ENCODE results near the gene GSN.

Gene GSN

GRCh38 chr9:121252104-121252851 lies 15.7 kb upstream of the GSN start:
- Histone ChIP-seq H3K4me1 (ENCODE audit: control insufficient read depth, insufficient read depth, low read length) (peaks cover 7% of the 10 kb centered on the region), H3K4me3 (ENCODE audit: low read depth, low read length) (no peak overlapping the region)

GRCh38 chr9:121253162-121253561 lies 14.8 kb upstream of the GSN start:
- no peaks in the 10 kb centered on the region for H3K36me3 ChIP-seq (ENCODE audit: control insufficient read depth, insufficient read depth, low read length)
- H3K27me3 ChIP-seq (ENCODE audit: control insufficient read depth, insufficient read depth, low read length) = peaks cover 35% of the 10 kb centered on the region
- peaks cover 7% of the 10 kb centered on the region for H3K4me1 ChIP-seq (ENCODE audit: control insufficient read depth, insufficient read depth, low read length)
- H3K9ac ChIP-seq (ENCODE audit: low read depth, low read length) = no peak overlapping the region
- no peaks in the 10 kb centered on the region for H3K9me3 ChIP-seq (ENCODE audit: control insufficient read depth, insufficient read depth, low read length)
- no peak overlapping the region for H3K4me3 ChIP-seq (ENCODE audit: low read depth, low read length)

More at GRCh38 chr9:121252104-121252851, 15.7 kb upstream of the GSN start:
- no peak overlapping the region for H3K9ac ChIP-seq (ENCODE audit: low read depth, low read length)
- H3K27me3 ChIP-seq (ENCODE audit: control insufficient read depth, insufficient read depth, low read length) = peaks cover 35% of the 10 kb centered on the region
- H3K9me3 ChIP-seq (ENCODE audit: control insufficient read depth, insufficient read depth, low read length) = no peaks in the 10 kb centered on the region
- H3K36me3 ChIP-seq (ENCODE audit: control insufficient read depth, insufficient read depth, low read length) = no peaks in the 10 kb centered on the region

DNA sequence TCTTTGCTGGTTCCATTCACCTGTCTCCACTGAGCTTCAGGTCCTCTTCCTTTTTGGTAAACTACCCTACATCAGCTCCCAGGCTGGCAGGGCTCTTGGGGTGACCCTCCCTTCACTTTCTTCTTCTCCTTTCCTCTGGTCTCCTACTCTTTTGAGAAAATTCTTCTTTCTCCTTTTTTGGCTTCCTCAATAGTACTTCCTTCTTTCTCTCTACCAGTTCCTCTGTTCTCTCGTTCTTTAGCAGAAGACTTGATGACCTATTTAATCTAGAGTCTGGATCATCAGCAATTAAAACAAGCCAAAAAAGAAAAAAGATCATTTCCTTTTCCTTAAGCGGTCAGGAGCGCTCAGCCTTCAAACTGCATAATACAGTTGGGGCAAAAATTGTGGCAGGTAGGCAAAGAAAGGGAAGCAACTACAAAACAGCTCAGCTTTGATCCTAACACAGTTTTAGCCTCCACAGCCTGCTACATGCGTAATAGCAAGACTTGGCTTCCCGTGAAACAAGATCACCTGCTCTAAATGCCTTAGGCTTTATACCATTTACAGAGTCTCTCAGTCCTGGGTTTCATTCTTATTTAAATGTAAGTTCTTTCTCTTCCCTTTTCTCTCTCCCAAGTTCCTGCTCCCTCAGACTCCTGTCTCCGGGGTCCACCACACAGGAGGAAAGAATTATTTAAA lies 14.0 kb upstream of the GSN start:
- H3K4me1 ChIP-seq (ENCODE audit: control insufficient read depth, insufficient read depth, low read length) = peaks cover 7% of the 10 kb centered on the region
- no peaks in the 10 kb centered on the region for H3K36me3 ChIP-seq (ENCODE audit: control insufficient read depth, insufficient read depth, low read length)
- no peak overlapping the region for H3K4me3 ChIP-seq (ENCODE audit: low read depth, low read length)
- H3K9me3 ChIP-seq (ENCODE audit: control insufficient read depth, insufficient read depth, low read length) = no peaks in the 10 kb centered on the region
- H3K9ac ChIP-seq (ENCODE audit: low read depth, low read length) = no peak overlapping the region
- peaks cover 38% of the 10 kb centered on the region for H3K27me3 ChIP-seq (ENCODE audit: control insufficient read depth, insufficient read depth, low read length)

- H3K36me3 ChIP-seq (ENCODE audit: control insufficient read depth, insufficient read depth, low read length) = no peaks in the 10 kb centered on the region
Observed at GRCh38 chr9:121259498-121259897, 8.5 kb upstream of the GSN start.

DNA sequence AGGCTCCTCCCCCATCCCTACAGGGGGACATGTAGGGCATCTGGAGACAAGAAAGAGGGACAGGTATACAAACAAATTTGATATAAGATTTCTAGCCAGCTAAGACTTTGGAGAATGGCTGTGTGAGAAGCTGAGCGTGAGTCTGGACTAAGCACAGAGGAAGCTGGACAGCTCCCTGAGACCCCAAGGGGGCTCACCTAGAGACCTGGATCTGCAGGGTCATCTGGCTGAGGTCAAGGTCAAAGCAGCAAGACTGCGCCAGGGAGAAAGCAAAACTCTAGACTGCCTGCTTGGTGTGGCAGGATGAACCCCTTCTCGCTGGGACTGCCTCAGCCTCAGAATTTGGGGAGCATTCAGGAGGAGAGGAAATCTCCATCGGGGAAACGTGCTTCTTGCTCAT lies 8.0 kb upstream of the GSN start:
- peaks cover 43% of the 10 kb centered on the region for H3K27me3 ChIP-seq (ENCODE audit: control insufficient read depth, insufficient read depth, low read length)
- H3K4me1 ChIP-seq (ENCODE audit: control insufficient read depth, insufficient read depth, low read length) = no peaks in the 10 kb centered on the region
- H3K9ac ChIP-seq (ENCODE audit: low read depth, low read length) = no peak overlapping the region
- no peak overlapping the region for H3K4me3 ChIP-seq (ENCODE audit: low read depth, low read length)
- no peaks in the 10 kb centered on the region for H3K9me3 ChIP-seq (ENCODE audit: control insufficient read depth, insufficient read depth, low read length)
- no peaks in the 10 kb centered on the region for H3K36me3 ChIP-seq (ENCODE audit: control insufficient read depth, insufficient read depth, low read length)

More at GRCh38 chr9:121259498-121259897, 8.5 kb upstream of the GSN start:
- peaks cover 39% of the 10 kb centered on the region for H3K27me3 ChIP-seq (ENCODE audit: control insufficient read depth, insufficient read depth, low read length)
- H3K9ac ChIP-seq (ENCODE audit: low read depth, low read length) = no peak overlapping the region
- H3K4me3 ChIP-seq (ENCODE audit: low read depth, low read length) = no peak overlapping the region
- H3K4me1 ChIP-seq (ENCODE audit: control insufficient read depth, insufficient read depth, low read length) = no peaks in the 10 kb centered on the region
- no peaks in the 10 kb centered on the region for H3K9me3 ChIP-seq (ENCODE audit: control insufficient read depth, insufficient read depth, low read length)

- no peaks in the 10 kb centered on the region for H3K36me3 ChIP-seq (ENCODE audit: control insufficient read depth, insufficient read depth, low read length)
- H3K9me3 ChIP-seq (ENCODE audit: control insufficient read depth, insufficient read depth, low read length) = no peaks in the 10 kb centered on the region
- H3K9ac ChIP-seq (ENCODE audit: low read depth, low read length) = no peak overlapping the region
- no peaks in the 10 kb centered on the region for H3K4me1 ChIP-seq (ENCODE audit: control insufficient read depth, insufficient read depth, low read length)
- no peak overlapping the region for H3K4me3 ChIP-seq (ENCODE audit: low read depth, low read length)
- peaks cover 45% of the 10 kb centered on the region for H3K27me3 ChIP-seq (ENCODE audit: control insufficient read depth, insufficient read depth, low read length)
Observed at GRCh38 chr9:121260457-121261106, 7.4 kb upstream of the GSN start.

DNA sequence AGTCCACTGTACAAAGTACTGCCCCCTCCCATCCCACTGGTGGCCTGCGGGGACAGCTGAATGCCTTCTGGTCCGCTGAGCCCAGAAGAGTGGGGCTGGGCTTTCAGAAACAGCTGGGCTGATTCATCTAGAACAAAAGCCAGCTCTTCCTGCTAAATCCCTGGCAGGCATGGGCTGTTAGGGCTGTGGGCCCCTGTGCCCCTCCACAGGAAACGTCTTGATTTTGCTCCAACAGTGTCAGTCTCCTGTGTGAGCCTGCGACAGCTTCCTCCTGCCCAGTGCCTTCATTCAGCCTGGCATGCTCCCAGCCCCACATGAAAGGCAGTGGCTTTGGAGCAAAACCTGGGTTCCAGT lies 6.9 kb upstream of the GSN start:
- peaks cover 46% of the 10 kb centered on the region for H3K27me3 ChIP-seq (ENCODE audit: control insufficient read depth, insufficient read depth, low read length)
- no peaks in the 10 kb centered on the region for H3K4me1 ChIP-seq (ENCODE audit: control insufficient read depth, insufficient read depth, low read length)
- no peak overlapping the region for H3K9ac ChIP-seq (ENCODE audit: low read depth, low read length)
- H3K36me3 ChIP-seq (ENCODE audit: control insufficient read depth, insufficient read depth, low read length) = no peaks in the 10 kb centered on the region
- no peak overlapping the region for H3K4me3 ChIP-seq (ENCODE audit: low read depth, low read length)
- H3K9me3 ChIP-seq (ENCODE audit: control insufficient read depth, insufficient read depth, low read length) = no peaks in the 10 kb centered on the region

DNA sequence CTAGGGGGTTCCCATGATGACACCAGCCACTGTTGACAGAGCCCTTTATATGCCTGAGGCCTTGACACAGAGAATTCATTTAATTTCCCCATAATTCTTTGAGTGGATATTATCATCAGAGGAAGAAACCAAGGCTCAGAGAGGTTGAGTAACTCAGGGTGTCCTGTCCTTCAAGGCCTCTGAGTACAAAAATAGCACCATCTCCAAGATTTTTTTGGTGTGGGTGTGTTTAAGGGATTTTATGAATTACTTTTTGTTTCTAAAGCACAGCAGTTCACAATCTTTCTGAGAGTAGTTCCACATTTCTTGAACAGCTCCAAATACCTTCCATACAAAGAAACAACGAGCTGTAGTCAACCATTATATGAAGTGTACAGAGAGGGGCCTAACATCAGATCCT lies 6.2 kb upstream of the GSN start:
- Histone ChIP-seq H3K36me3 (ENCODE audit: control insufficient read depth, insufficient read depth, low read length) (no peaks in the 10 kb centered on the region), H3K4me3 (ENCODE audit: low read depth, low read length) (no peak overlapping the region), H3K9ac (ENCODE audit: low read depth, low read length) (no peak overlapping the region), H3K9me3 (ENCODE audit: control insufficient read depth, insufficient read depth, low read length) (no peaks in the 10 kb centered on the region), H3K27me3 (ENCODE audit: control insufficient read depth, insufficient read depth, low read length) (peaks cover 50% of the 10 kb centered on the region), H3K4me1 (ENCODE audit: control insufficient read depth, insufficient read depth, low read length) (no peaks in the 10 kb centered on the region)

GRCh38 chr9:121262423-121262822 lies 5.5 kb upstream of the GSN start:
- H3K4me3 ChIP-seq (ENCODE audit: low read depth, low read length) = no peak overlapping the region
- H3K4me1 ChIP-seq (ENCODE audit: control insufficient read depth, insufficient read depth, low read length) = peaks cover 4% of the 10 kb centered on the region
- no peaks in the 10 kb centered on the region for H3K9me3 ChIP-seq (ENCODE audit: control insufficient read depth, insufficient read depth, low read length)
- no peak overlapping the region for H3K9ac ChIP-seq (ENCODE audit: low read depth, low read length)
- H3K27me3 ChIP-seq (ENCODE audit: control insufficient read depth, insufficient read depth, low read length) = peaks cover 57% of the 10 kb centered on the region
- H3K36me3 ChIP-seq (ENCODE audit: control insufficient read depth, insufficient read depth, low read length) = no peaks in the 10 kb centered on the region

DNA sequence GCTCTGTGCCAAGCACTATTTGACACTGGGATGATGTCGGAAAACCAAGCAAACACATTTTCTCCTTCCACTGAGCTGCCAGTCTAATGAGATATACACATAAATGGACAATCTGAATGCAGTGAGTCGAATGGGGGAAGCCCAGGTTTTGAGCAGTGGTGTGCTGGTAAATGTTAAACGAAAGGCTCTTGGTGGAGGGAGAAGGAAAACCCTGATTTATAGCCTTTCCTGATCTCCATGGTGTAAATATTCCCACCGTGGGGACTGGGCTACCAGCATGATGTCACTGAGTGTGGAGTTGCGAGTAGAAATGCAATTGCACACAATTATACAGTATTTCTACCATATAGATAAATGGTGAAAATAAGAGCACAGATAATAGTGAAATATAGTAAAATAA lies 5.0 kb upstream of the GSN start:
- Histone ChIP-seq H3K27me3 (ENCODE audit: control insufficient read depth, insufficient read depth, low read length) (peaks cover 59% of the 10 kb centered on the region), H3K4me3 (ENCODE audit: low read depth, low read length) (no peak overlapping the region), H3K36me3 (ENCODE audit: control insufficient read depth, insufficient read depth, low read length) (no peaks in the 10 kb centered on the region), H3K9me3 (ENCODE audit: control insufficient read depth, insufficient read depth, low read length) (no peaks in the 10 kb centered on the region), H3K4me1 (ENCODE audit: control insufficient read depth, insufficient read depth, low read length) (peaks cover 6% of the 10 kb centered on the region), H3K9ac (ENCODE audit: low read depth, low read length) (no peak overlapping the region)

- Histone ChIP-seq H3K36me3 (ENCODE audit: control insufficient read depth, insufficient read depth, low read length) (no peaks in the 10 kb centered on the region), H3K9me3 (ENCODE audit: control insufficient read depth, insufficient read depth, low read length) (no peaks in the 10 kb centered on the region), H3K4me3 (ENCODE audit: low read depth, low read length) (no peak overlapping the region), H3K9ac (ENCODE audit: low read depth, low read length) (no peak overlapping the region), H3K27me3 (ENCODE audit: control insufficient read depth, insufficient read depth, low read length) (peaks cover 65% of the 10 kb centered on the region), H3K4me1 (ENCODE audit: control insufficient read depth, insufficient read depth, low read length) (peaks cover 23% of the 10 kb centered on the region)
Observed at GRCh38 chr9:121266356-121266755, 1.6 kb upstream of the GSN start.

Data from iPS-15b (cell line).